GM10847 (cell line): ENCODE data around the gene CSMD2.

Source experiments
- POLR2A ChIP-seq: IDR thresholded peaks from 2 replicates; pipeline ENCODE4 v1.6.1; 2011; ENCODE audit not compliant: insufficient read length; ENCODE audit errors: extremely low read depth

CSMD2 gene

DNA sequence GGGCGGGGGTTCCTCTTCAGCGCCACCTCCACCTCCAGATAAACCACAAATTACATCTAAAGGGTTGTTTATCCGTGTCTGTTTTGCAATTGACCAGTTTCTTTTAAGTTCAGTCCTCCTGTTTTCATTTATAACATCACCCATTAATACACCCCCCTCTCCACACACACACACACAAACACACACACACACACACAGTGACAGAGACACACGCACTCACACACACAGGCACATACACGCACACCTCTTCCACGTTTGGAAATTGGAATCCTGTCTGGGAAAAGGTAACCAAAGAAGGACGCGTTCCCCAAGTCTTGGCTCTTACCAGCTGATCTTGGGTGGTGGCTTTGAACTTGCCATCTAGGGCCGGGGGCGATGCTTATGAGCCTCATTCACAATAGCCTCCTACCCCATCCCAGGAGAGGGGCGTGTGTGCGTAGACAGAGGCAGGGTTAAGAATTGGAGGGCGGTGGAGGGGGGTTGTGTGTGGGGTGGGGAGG, 442 bp upstream of the CSMD2 start:
- no peak for TF ChIP-seq POLR2A

DNA sequence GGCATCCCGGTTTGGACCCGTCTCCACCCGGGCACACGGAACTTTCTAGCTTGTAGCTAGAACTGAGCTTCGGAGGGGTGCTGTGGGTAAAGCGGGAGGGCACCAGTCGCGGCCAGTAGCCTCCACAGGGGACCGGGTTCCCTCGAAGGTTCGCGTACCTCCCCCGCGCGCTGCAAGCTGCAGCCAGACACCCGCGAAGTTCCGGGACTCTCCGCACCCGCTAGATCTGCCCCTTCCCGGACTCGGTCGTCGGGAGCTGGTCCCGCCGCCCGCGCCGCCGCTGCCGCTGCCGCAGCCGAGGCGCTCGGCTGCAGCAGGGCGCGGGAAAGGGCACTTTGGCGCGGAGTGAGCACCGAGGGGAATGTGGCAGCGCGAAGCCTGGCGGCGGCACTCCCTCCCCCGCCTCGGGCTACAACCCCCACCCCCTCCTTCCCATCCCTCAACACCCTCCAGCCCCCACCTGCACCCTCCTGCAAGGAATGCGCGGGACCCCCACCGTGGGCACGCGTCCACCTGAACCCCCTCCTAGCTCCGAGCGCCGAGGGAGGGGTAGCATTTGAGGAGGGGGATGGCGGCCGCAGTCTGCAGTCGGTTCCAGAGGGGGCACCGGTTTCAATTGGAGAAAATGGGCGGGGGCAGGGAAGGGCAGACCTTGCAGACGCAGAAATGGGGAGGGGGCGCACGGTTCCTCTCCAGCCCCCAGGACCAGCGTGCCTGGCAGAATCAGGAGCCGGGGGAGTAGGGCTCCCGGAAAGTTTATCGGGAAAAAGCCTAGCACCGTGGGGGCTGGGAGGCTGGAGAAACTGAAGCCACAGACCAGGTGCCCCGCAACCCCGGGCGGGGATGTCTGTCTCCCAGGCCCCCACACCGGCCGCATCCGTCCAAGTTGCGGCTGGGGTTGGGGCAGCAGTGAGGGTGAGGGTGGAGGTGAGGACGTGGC, 968 bp downstream of the CSMD2 start:
- no peak for TF ChIP-seq POLR2A

DNA sequence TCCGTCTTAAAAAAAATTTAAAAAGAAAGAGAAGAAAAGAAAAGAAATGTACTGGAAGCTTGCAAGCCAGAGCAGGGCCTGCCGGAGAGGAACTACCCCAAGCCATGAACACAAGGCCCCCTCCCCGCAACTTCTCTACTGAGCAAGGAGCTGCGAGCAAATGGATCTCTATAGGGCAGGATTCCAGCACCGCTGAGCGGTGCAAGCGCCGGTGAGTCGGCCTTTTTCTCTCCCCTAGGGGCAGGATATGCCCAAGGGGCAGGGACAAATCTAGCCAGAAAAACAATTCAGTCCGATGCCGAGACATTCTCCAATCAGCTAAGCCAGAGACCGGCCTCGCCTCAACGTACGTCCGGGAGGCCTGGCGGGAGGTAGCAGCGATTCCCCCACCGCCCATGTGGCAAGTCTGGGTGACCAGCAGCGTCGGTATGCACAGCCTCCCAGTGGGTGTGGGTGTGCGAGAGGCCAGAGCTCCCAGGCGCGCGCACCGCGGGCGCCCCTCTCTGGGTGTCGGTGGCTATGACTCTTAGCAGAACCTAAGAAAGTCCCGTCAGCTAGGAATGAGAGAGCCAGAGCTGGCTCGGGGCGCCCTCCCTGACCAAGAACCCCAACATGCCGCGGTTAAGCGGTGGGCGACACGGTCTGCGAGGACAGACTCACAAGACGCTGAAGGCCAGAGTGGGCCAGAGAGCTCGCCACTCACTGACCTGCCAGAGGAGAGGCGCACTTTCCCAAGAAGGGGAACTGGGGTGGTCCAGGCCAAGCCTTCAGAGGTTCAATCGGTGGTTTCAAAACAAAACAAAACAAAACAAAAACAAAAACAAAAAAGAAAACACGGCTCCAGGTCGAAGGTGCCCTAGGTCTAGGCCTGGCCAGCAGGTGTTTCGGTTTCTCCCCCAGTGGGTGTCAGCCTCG, 1.9 kb downstream of the CSMD2 start:
- TF ChIP-seq POLR2A = no peak

DNA sequence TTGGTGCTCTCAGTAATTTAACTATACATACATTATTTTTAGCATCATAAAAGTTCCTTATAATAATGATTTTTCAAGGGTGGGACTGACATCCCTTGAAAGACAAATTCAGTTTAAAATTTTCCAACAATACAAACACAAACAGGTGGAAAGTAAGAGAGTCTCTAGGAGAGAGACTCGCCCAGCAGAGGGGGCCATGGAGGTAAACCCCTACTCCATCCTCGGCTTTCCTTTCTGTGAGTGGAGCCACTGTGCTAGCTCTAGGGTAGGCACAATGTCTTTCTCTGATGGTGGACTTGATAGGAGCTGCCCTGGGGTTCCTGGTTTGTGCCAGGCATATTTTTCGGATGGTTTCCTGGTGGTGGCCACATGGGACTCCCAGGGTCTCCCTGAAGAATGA, 8.3 kb downstream of the CSMD2 start:
- TF ChIP-seq POLR2A = no peak

DNA sequence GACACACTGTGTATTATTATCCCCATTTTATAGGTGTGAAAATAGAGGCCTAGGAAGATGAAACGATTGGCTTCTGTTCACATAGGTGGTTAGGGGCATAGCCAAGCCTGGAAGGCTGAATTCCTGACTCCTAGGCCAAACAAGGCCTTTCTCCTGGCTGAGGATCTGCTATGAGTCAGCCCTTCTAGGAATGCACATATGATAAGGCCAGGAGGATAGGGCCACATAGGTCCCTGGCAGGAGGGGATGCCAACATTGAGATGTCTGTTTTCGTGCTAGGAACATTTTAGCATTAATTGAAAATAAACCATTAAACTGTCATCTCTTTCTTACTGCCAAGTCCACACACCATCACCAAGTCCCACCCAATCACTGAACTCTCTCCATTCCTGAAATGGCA, 9.2 kb downstream of the CSMD2 start:
- TF ChIP-seq POLR2A = no peak

DNA sequence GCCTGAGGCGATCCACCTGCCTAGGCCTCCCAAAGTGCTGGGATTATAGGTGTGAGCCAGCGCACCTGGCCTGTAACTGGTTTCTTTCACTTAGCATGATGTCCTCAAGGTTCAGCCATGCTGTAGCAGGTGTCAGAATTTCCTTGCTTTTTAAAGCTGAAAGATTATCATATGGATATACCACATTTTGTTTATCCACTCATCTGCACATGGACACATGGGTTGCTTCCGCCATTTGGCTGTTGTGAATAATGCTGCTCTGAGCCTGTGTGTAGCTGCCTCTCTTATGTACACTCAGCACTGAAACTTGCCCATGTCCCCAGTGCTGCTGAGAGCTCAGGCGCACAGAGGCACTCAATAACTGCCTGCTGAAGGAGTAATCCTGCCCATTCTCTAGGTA, 11.8 kb downstream of the CSMD2 start:
- TF ChIP-seq POLR2A = no peak

DNA sequence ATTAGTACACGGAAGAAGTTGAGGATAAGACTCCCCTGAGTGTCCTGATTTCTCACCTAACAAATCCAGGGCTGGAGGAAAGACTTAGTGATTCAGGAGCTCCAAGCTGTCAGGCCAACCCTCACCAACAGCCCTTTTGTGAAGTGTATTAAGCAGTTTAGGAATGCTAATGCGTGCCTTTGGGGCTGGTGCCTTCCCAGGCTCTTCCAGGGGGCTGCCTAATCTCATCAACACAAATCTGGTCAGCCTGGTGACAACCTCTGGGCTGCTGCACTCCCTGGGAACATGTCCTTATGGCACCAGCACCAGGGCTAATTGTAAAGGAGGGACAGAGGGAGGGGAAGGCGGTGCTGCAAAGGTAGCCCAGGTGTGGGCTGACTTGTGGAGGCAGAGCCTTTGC, 15.5 kb downstream of the CSMD2 start:
- TF ChIP-seq POLR2A = no peak

DNA sequence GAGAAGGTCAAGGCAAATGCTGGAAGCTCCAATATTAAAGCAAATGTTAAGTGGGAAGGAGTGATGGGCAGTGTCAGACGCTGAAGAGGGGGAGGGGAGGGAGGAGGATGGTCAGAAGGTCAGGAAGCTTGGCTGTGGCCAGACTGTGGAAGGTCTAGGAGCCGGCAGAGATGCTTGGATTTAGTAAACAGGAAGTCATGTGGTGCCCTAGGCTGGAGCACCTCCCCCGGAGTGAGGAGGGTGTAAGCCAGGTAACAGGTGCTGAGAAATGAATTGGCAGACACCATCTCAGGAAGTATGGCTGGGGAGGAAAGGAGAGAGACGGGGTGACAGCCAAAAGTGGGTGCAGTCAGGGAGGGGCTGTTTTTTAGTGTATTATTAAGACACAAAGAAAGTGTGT, 17.7 kb downstream of the CSMD2 start:
- no peak for TF ChIP-seq POLR2A

DNA sequence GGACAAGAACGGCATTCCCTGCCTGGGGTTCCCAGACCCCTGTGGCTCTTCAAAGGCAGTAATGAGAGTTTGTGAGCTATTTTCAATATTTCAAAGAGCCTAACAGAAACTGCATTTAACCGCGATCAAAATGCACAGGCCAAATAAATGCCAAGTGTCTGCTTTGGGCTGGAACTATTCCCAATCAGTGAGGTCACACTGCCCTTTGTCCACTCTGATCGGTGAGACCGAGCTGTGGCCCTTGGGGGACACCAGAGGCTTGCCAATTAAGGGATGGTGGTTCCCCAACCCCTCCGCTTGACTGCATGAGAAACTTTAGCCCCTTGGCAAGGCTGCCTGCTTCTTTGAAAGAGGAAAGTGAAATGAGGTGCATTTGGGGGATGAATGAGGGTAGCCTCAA, 20.3 kb downstream of the CSMD2 start:
- no peak for TF ChIP-seq POLR2A

DNA sequence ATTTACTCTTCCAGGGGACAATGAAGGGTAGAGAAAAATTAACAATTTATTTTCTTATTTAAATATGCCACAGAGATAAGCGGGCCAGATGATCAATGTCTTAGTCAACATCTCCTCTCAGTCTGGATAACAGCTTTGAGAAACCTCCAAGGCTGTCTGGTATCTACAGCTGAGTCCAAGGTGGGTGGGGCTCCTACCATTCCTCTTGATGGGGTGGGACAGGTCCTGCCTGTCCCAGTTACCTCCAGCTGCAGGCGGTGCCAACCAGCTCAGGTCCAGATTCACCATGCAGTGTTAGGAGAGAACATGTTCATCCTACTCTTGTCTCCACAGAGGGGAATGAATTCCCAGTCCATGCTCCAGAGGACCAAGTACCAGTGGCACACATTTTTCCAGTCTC, 21.1 kb downstream of the CSMD2 start:
- TF ChIP-seq POLR2A = no peak

DNA sequence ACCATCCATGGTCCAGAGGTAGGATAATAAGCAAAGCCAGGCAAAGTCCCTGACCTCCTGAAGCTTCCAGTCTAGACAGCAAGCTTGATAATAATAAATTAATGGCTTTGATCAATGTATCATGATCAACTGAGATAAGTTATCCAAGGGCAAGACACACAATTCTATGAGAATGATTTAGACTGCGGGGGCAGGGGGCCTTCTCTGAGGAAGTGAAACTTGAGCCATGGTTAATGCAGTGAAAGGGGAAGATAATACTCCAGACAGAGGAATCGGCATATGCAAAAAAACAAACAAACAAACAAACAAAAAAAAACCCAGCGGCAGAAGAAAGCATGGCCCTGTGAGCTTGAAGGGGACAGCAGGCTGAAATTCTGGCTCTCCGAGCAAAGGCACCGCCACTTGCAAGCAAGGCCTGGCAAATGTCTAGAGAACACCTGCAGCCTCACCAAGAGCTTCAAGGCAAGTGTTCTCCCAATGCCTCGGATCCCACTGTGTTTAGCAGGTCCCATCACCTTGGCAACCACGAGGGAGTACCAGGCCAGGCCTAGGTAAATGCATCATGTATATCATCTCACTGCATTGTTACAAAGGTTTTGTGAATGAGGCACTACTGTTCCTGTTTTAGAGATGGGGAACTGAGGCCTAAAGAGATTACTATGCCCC, 24.9 kb downstream of the CSMD2 start:
- no peak for TF ChIP-seq POLR2A

DNA sequence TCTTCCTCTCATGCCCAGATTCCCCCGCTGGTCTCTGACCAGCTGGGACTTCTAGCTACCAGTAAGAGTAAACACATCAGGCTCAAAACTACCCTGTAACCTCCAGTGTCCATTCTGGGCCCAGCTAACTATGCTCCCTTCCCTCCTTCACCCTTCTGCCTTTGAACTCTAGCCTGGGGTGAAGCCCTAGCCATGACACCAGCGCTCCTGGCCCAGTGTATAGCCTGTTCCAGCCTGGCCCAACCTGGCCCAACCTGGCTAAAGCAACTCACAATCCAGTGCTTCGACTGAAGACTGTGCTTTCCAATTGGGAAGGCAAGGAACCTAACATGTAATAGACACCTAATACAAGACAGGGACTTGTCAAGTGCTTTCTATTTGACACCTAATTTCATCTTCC, 27.6 kb downstream of the CSMD2 start:
- TF ChIP-seq POLR2A = no peak

DNA sequence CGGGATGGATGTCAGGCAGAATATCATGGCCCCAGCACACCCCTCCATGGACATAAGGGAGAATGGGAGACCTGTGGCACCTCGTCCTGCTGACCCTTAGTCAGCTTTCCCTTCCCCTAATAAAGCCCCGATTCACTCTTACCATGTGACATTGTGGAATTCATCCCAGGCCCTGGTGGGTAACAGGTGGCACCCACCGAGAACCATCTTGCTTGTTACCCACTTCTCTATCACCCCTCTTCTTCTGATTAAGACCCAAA, 32.9 kb downstream of the CSMD2 start:
- TF ChIP-seq POLR2A = no peak

DNA sequence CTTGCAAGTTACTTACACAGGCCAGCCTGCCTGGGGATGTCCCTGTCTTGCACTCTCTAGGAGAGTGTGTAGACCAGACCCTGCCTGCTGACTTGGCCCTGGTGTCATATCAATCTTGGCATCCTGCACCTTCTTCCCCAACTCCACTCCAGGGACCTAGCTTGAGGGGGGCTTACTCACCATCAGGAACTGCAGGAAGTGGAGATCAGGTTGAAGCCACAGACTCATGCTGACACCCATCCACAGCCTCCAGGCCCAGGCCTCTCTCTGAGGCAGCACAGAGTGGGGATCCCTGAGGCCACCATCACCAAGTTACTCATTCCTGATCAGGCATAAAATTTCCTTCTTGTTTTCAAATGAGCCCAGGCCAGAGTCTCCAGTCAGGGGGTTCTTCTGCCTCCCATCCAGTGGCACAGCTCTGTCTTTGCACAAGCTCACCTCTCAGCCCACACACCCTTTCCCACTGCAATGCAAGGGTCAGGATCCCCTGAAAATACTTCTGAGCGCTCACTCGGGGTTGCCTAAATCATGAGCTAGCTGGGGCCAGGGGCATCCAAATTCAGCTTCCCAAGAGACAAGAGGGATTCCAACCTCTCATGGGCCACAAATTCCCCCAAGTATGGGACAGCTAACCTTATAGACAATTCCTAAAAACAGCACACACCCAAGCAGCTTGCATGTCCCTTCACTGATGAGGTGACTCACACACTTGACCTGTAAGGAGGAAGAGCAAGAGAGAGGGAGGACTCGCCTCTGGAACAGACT, 33.5 kb downstream of the CSMD2 start:
- no peak for TF ChIP-seq POLR2A

DNA sequence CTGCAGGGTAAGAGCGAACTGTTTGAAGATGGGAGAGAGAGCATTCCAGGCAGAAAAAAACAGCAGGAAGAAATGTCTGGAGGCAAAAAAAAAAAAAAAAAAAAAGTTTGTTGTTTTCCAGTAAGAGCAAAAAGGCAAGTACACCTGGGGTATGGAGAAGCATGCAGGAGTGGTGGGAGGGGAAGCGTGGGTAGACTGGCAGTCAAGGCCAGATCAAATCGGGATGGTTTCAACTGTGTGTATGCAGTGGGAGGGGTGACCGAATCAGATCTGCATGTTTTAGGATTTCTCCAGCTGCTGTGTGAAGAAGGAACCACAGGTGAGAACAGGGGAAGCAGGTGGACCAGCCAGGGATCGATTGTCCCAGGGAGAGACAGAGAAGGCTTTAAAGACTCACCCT, 34.7 kb downstream of the CSMD2 start:
- no peak for TF ChIP-seq POLR2A
